CD14-positive monocyte (primary cell): Measurements from ENCODE around the gene CAMK1D. TPM values are rescaled to one million over a fixed set of nuclear protein-coding genes. Genes with fewer than 3 reads are reported as not detected.

Experiments
- DNase-seq, 3 donors: peaks; one replicate each; pipeline ENCODE4 v3.0.0-alpha.2; 2011 to 2022
- H2AFZ ChIP-seq: 2 replicates; pipeline ENCODE4 v1.6.0; 2012; ENCODE audit warnings: mild to moderate bottlenecking, low read depth, low read length, inconsistent platforms; ENCODE audit not compliant: insufficient read depth, poor library complexity, severe bottlenecking
- H3K27ac ChIP-seq, 2 donors: 1 replicate in 1 of 2; 2 replicates in 1 of 2; pipeline ENCODE4 v1.5.1; 2012 to 2013; ENCODE audit warnings: low read length in 2 of 2, control low read depth in 1 of 2, inconsistent platforms in 1 of 2, low read depth in 1 of 2, mild to moderate bottlenecking in 1 of 2
- H3K27me3 ChIP-seq, 2 donors: one replicate each; pipeline versions ENCODE4 v1.6.0 to v1.6.1; 2011 to 2013; ENCODE audit warnings: low read length in 2 of 2; ENCODE audit not compliant: control insufficient read depth in 2 of 2, insufficient read depth in 2 of 2
- H3K36me3 ChIP-seq, 2 donors: replicated peaks in 1 of 2; 1 replicate in 1 of 2; 2 replicates in 1 of 2; pipeline versions ENCODE4 v1.5.1 to v1.6.1; 2012 to 2013; ENCODE audit warnings: low read length in 2 of 2, control low read depth in 1 of 2, inconsistent platforms in 1 of 2, mild to moderate bottlenecking in 1 of 2; ENCODE audit not compliant: insufficient read depth in 2 of 2, control insufficient read depth in 1 of 2
- H3K4me1 ChIP-seq, 2 donors: 1 replicate in 1 of 2; 2 replicates in 1 of 2; pipeline versions ENCODE4 v1.5.1 to v1.6.1; 2012 to 2013; ENCODE audit warnings: low read length in 2 of 2, control low read depth in 1 of 2, inconsistent platforms in 1 of 2, mild to moderate bottlenecking in 1 of 2, moderate library complexity in 1 of 2; ENCODE audit not compliant: insufficient read depth in 2 of 2, control insufficient read depth in 1 of 2
- H3K4me2 ChIP-seq: replicated peaks from 2 replicates; pipeline ENCODE3; 2012; ENCODE audit warnings: low read length, moderate library complexity, mild to moderate bottlenecking; ENCODE audit not compliant: poor library complexity, severe bottlenecking; ENCODE audit errors: extremely low read depth
- H3K4me3 ChIP-seq, 3 experiments: fragments of 200-600 bp in 1 of 3; sonication (generic) in 1 of 3; replicated peaks in 1 of 3; 1 replicate in 2 of 3; 2 replicates in 1 of 3; pipeline ENCODE4 v1.5.1; 2011 to 2013; ENCODE audit warnings: low read length in 3 of 3, mild to moderate bottlenecking in 3 of 3, control low read depth in 2 of 3, low read depth in 2 of 3, inconsistent platforms in 1 of 3, moderate library complexity in 1 of 3
- H3K79me2 ChIP-seq: 2 replicates; pipeline ENCODE4 v1.6.0; 2012; ENCODE audit warnings: mild to moderate bottlenecking, control low read depth, inconsistent platforms, low read length, moderate library complexity; ENCODE audit not compliant: insufficient read depth
- H3K9ac ChIP-seq: 2 replicates; pipeline ENCODE4 v1.6.0; 2017; ENCODE audit warnings: low read length, mild to moderate bottlenecking; ENCODE audit not compliant: insufficient read depth, poor library complexity, severe bottlenecking
- H3K9me3 ChIP-seq, 2 donors: replicated peaks in 1 of 2; 1 replicate in 1 of 2; 2 replicates in 1 of 2; pipeline versions ENCODE4 v1.5.1 to v1.6.1; 2012 to 2013; ENCODE audit warnings: low read length in 2 of 2, control low read depth in 1 of 2; ENCODE audit not compliant: control insufficient read depth in 1 of 2, insufficient read depth in 1 of 2
- H4K20me1 ChIP-seq: 2 replicates; pipeline ENCODE4 v1.6.0; 2012; ENCODE audit warnings: mild to moderate bottlenecking, low read length, control low read depth, moderate library complexity; ENCODE audit not compliant: insufficient read depth
- H3K27ac Mint-ChIP-seq, 7 donors: one replicate each; pipeline ENCODE4 v1.8.0; 2020; ENCODE audit warnings: mild to moderate bottlenecking in 7 of 7, mixed read lengths in 7 of 7, moderate library complexity in 6 of 7, inconsistent platforms in 2 of 7
- H3K27me3 Mint-ChIP-seq, 3 donors: one replicate each; pipeline ENCODE4 v1.8.0; 2021 to 2022; ENCODE audit warnings: low read depth in 3 of 3, mild to moderate bottlenecking in 3 of 3, mixed read lengths in 3 of 3, moderate library complexity in 3 of 3, inconsistent platforms in 1 of 3
- H3K36me3 Mint-ChIP-seq, 2 donors: one replicate each; pipeline ENCODE4 v1.8.0; 2020; ENCODE audit warnings: mixed read lengths in 2 of 2, inconsistent platforms in 1 of 2, mild to moderate bottlenecking in 1 of 2
- H3K4me1 Mint-ChIP-seq: one replicate; pipeline ENCODE4 v1.8.0; 2020; ENCODE audit warnings: mild to moderate bottlenecking, mixed read lengths
- H3K4me3 Mint-ChIP-seq, 2 donors: one replicate each; pipeline ENCODE4 v1.8.0; 2020; ENCODE audit warnings: mild to moderate bottlenecking in 2 of 2, mixed read lengths in 2 of 2, moderate library complexity in 1 of 2
- H3K9me3 Mint-ChIP-seq, 7 donors: one replicate each; pipeline ENCODE4 v1.8.0; 2020 to 2022; ENCODE audit warnings: mixed read lengths in 7 of 7, mild to moderate bottlenecking in 6 of 7, moderate library complexity in 6 of 7, inconsistent platforms in 2 of 7
- CTCF ChIP-seq: fragments of 200-600 bp; IDR thresholded peaks from one replicate; pipeline ENCODE4 v1.8.0; 2022; ENCODE audit warnings: antibody characterized with exemption, mild to moderate bottlenecking
- WGBS: methylation state at CpG from one replicate; pipeline ENCODE4 v1.1.5; 2013; ENCODE audit warnings: missing lambda C conversion rate; ENCODE audit not compliant: insufficient coverage; 5-methylcytosine and 5-hydroxymethylcytosine counted together
- intact Hi-C, 2 donors: fragments of 100-400 bp; cut with micrococcal nuclease; formaldehyde crosslinking; loops; one replicate each; pipeline versions ENCODE4 v1.15.0 to v1.15.1; 2023
- polyA plus RNA-seq, 3 donors: library from polyadenylated mRNA; depleted of rRNA in 1 of 3; unstranded in 2 of 3; stranded (reverse) in 1 of 3; fragments of 300-500 nt in 2 of 3; fragments of >200 nt in 1 of 3; fragmentation: Illumina TruSeq in 2 of 3; gene quantifications; 1 replicate in 2 of 3; 2 replicates in 1 of 3; pipeline ENCODE4 v1.2.3, GENCODE V29; 2012 to 2021

CAMK1D gene
- polyA plus RNA-seq, 3 donors = 6.7 to 11.8 (median 7.1) TPM

GRCh38 chr10:12675186-12675585 lies 325.8 kb downstream of the CAMK1D start:
- H3K4me1 Mint-ChIP-seq = no peaks in the 10 kb centered on the region

GRCh38 chr10:12679636-12680035 lies 330.3 kb downstream of the CAMK1D start:
- intact Hi-C loops = no loop called here
- no peak overlapping the region for H3K27ac ChIP-seq
- no peaks in the 10 kb centered on the region for H3K4me1 Mint-ChIP-seq
- WGBS = 97% methylated on average over 6 of the region's 6 CpGs
- no peaks in the 10 kb centered on the region for H3K4me1 ChIP-seq
- no peak overlapping the region for H3K4me3 ChIP-seq
- H3K36me3 Mint-ChIP-seq = peaks cover 0 to 3% of the 10 kb centered on the region in 2 donors
- H3K4me2 ChIP-seq = no peak overlapping the region
- H3K9me3 ChIP-seq = no peaks in the 10 kb centered on the region
- DNase-seq = no peak
- no peaks in the 10 kb centered on the region for H3K79me2 ChIP-seq
- H3K4me3 Mint-ChIP-seq = no peak overlapping the region
- H2AFZ ChIP-seq = no peak overlapping the region
- H3K27ac Mint-ChIP-seq = no peak overlapping the region
- no peaks in the 10 kb centered on the region for H3K36me3 ChIP-seq
- peaks cover 1 to 3% (median 2%) of the 10 kb centered on the region in 3 donors for H3K27me3 Mint-ChIP-seq
- TF ChIP-seq CTCF = no peak
- H3K9ac ChIP-seq = no peak overlapping the region
- H3K27me3 ChIP-seq = no peaks in the 10 kb centered on the region
- H4K20me1 ChIP-seq = no peaks in the 10 kb centered on the region
- peaks cover 0 to 4% (median 1%) of the 10 kb centered on the region in 7 donors for H3K9me3 Mint-ChIP-seq

More at GRCh38 chr10:12675186-12675585, 325.8 kb downstream of the CAMK1D start:
- intact Hi-C loops = no loop called here
- H3K9me3 Mint-ChIP-seq = peaks cover 0 to 8% (median 2%) of the 10 kb centered on the region in 7 donors
- H3K36me3 Mint-ChIP-seq = peaks cover 0 to 3% of the 10 kb centered on the region in 2 donors
- no peak overlapping the region for H3K27ac Mint-ChIP-seq
- no peak for TF ChIP-seq CTCF
- H4K20me1 ChIP-seq = no peaks in the 10 kb centered on the region
- no peak overlapping the region for H3K4me3 Mint-ChIP-seq
- H3K27me3 Mint-ChIP-seq = peaks cover 0 to 2% (median 0%) of the 10 kb centered on the region in 3 donors
- no peaks in the 10 kb centered on the region for H3K79me2 ChIP-seq
- H3K9me3 ChIP-seq = no peaks in the 10 kb centered on the region
- DNase-seq = no peak
- H3K9ac ChIP-seq = no peak overlapping the region
- H3K4me1 ChIP-seq = no peaks in the 10 kb centered on the region
- no peak overlapping the region for H3K4me2 ChIP-seq
- no peaks in the 10 kb centered on the region for H3K27me3 ChIP-seq
- no peaks in the 10 kb centered on the region for H3K36me3 ChIP-seq
- H2AFZ ChIP-seq = no peak overlapping the region
- H3K4me3 ChIP-seq = no peak overlapping the region
- no peak overlapping the region for H3K27ac ChIP-seq
